GM12873 (cell line): ENCODE results near the gene INPP4B.

Experiments
- TF ChIP-seq, protein P1 (sequence below): IDR thresholded peaks from 2 replicates; pipeline ENCODE4 v1.5.1; 2012; ENCODE audit warnings: low read depth, mild to moderate bottlenecking, moderate library complexity, low read length, control low read depth; ENCODE audit not compliant: insufficient read depth; ENCODE audit errors: missing control alignments

Gene INPP4B

DNA sequence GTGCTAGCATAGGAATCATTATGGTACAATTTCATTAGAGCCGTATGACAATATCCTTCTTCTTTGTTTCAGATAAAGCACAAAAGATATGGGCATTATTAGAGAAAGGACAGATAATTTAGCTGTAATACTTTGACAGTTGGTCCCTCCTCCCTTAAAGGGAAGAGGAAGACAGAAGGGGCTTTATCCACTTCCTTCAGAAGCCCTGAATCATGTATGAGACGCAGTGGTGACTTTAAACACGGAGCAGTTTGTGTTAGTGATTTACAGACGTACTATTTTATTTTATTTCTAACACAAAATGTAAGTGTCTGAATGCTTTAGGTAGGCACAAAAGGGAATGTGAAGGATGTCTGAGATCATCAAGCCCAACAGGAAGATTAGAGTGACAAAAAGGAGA lies 742.1 kb downstream of the INPP4B start:
- TF ChIP-seq, protein P1, sequence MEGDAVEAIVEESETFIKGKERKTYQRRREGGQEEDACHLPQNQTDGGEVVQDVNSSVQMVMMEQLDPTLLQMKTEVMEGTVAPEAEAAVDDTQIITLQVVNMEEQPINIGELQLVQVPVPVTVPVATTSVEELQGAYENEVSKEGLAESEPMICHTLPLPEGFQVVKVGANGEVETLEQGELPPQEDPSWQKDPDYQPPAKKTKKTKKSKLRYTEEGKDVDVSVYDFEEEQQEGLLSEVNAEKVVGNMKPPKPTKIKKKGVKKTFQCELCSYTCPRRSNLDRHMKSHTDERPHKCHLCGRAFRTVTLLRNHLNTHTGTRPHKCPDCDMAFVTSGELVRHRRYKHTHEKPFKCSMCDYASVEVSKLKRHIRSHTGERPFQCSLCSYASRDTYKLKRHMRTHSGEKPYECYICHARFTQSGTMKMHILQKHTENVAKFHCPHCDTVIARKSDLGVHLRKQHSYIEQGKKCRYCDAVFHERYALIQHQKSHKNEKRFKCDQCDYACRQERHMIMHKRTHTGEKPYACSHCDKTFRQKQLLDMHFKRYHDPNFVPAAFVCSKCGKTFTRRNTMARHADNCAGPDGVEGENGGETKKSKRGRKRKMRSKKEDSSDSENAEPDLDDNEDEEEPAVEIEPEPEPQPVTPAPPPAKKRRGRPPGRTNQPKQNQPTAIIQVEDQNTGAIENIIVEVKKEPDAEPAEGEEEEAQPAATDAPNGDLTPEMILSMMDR: no peak

DNA sequence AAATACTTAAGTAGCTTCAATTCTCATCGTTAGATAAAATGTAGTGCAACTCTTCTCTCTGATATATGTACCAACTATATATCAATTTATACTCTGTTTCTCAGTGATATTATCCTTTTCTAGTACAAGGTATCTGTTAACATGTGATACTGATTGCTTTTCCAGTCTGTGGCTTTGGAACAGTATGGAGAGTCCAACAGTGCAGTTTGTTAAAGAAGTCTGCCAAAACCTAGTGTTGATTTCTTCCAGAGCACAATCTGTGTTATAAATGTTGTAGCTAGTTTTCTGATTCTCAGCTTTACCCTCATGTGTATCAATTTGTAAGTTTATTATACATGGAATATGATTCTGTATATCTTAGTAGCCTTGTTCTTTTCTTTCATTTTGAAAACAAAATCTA lies 744.7 kb downstream of the INPP4B start:
- TF ChIP-seq, protein P1: no peak

DNA sequence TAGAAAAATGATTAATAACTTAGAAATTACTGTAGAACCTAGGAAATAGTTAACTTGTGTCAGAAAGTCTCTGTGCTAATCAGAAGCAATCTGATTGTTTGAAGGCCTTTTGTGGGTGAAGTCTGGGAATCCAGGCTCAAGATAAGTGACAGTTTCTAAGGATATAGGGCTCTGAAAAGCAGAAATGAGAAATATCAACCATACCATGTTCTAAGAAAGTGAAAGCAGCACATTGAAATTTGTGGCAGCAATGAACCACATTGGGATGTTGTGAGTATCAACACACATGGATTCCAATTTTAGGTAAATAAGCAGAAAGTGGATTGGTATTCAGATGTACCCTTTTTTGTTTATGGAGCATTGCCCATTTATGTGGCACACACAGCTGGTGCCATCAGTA lies 745.2 kb downstream of the INPP4B start:
- TF ChIP-seq, protein P1: no peak

DNA sequence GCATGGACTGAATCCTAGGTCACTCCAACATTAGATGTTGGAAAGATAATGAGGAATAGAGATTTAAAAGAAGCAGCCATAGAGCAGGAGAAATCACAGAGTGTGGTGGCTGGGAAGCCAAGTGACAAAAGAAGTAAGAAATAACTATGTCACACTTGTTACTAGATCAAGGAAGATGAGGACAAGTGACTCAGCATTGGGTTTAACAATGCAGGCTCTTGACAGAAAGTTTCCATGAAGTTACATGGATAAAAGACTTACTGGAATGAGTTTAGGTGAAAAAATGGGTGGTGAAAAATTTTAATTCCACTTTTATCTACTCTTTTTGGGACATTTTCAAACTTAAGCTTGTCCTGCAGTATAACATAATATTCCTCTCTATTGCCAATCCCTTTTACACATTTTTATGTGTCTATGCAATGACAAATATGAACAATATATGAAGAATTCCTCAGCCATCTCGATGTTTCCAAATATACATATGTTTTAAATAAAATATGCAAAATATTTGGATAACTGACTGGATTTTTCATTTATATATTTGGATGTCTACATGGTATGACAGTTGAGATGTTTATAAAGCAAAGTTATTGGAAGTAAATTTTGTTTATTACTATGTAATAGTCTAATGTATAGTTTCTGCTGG lies 747.1 kb downstream of the INPP4B start:
- TF ChIP-seq, protein P1: no peak

DNA sequence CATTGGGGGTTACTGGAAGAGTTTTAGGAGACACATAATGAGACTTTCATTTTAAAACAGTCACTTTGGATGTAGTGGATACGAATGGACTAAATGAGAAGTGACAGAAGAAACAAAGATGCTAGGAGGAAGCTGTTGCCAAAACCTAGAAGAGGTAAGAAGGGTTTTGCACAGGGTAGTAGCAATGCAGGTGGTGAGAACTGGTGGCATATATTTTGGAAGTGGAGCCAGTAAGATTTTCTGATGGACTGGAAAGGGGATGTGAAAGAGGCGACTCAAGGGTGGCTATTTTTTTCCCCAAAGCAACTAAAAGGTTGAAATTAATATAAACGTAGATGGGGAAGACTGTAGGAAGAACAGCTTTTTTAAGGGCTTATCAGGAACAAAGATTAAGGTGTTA lies 747.7 kb downstream of the INPP4B start:
- TF ChIP-seq, protein P1: no peak

DNA sequence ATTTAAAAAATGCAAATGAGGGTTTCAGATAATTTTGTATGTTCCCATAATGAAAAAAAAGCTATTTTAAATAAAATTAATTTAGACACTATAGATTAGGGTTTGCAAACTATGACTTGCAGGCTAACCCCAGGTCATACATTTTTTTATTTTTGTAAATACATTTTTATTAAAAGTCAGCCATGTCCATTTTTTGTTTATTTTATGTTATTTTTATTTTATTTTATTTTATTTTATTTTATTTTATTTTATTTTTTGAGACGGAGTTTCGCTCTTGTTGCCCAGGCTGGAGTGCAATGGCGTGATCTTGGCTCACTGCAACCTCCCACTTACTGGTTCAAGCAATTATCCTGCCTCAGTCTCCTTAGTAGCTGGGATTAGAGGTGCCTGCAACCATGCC lies 749.1 kb downstream of the INPP4B start:
- TF ChIP-seq, protein P1: no peak

DNA sequence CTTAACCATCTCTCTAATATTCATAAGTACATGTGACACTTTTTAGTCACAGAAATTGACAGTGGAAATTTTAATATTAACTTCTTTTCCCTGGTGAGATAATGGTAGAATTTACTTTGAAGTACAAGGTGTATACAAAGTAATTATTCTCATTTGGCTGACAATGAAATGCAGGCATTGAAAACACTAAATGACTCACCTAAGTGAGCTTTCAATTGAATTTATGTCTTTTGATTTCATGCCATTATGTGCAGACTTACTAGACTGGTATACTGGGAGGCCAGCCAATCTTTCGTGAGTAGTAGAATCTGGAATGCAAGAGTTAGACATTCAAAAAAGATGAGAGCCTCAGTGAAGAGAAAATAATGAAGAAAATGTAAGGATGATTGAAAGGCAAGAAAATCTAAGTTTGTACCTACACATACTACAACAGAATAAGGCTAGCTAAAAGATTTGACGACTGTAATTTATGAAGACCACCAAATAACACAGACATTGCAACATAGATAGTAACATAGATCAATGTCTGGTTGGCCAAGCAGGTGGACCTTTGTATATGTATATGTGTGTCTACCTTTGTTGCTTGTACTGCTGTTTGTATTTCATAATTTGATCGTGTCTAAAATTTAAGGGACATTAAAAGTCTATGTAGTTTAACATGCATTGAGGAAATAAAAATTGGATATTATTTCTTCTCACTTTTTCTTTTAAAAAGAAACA lies 750.1 kb downstream of the INPP4B start:
- TF ChIP-seq, protein P1: no peak
